H7 (cell line): ENCODE measurements around the gene OR4C45. TPM values are rescaled to one million over a fixed set of nuclear protein-coding genes. Genes with fewer than 3 reads are reported as not detected.
"Not testable (repeated sequence)": the region's sequence is repeated elsewhere in the genome, so short reads cannot be mapped to it uniquely, and the experiment has no call there.

ENCODE experiments used
- DNase-seq: peaks from one replicate; pipeline ENCODE4 v3.0.0; 2012
- H3K27me3 ChIP-seq: 2 replicates; pipeline ENCODE4 v1.6.0; 2011; ENCODE audit warnings: mild to moderate bottlenecking, low read length; ENCODE audit not compliant: control insufficient read depth, insufficient read depth
- H3K36me3 ChIP-seq: replicated peaks from 2 replicates; pipeline ENCODE4 v1.5.1; 2011; ENCODE audit warnings: low read length; ENCODE audit not compliant: control insufficient read depth, insufficient read depth
- H3K4me3 ChIP-seq: 2 replicates; pipeline ENCODE4 v1.5.1; 2011; ENCODE audit warnings: low read depth, mild to moderate bottlenecking, control low read depth, low read length, moderate library complexity; ENCODE audit not compliant: insufficient read depth
- total RNA-seq: library from RNA; depleted of rRNA; stranded (reverse); fragments of >200 nt; shearing (Covaris generic); gene quantifications from 2 replicates; pipeline ENCODE4 v1.2.3, GENCODE V29; 2014; rRNA removed

The OR4C45 gene
- total RNA-seq, 1 experiment from 2014 or later = not detected

DNA sequence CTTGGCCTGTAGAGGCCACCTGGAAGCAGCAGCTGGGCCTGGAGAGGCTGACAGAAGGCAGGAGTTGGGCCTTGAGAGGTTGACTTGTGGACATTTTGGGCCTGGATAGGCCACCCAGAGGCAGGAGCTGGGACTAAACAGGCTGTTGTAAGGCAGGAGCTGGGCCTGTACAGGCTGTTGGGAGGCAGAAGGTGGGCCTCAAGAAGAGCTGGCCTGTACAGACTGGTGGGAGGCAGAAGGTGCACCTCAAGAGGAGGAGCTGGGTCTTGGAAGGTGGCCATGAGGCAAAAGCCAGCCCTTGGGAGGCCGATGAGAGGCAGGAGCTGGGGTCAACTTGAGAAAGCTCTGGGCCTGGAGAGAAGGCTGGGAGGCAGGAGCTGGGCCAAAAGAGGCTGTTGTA, 45.3 kb downstream of the OR4C45 start:
- DNase-seq = no peak
- H3K36me3 ChIP-seq = no peaks in the 10 kb centered on the region
- no peaks in the 10 kb centered on the region for H3K27me3 ChIP-seq
- H3K4me3 ChIP-seq = no peak overlapping the region

DNA sequence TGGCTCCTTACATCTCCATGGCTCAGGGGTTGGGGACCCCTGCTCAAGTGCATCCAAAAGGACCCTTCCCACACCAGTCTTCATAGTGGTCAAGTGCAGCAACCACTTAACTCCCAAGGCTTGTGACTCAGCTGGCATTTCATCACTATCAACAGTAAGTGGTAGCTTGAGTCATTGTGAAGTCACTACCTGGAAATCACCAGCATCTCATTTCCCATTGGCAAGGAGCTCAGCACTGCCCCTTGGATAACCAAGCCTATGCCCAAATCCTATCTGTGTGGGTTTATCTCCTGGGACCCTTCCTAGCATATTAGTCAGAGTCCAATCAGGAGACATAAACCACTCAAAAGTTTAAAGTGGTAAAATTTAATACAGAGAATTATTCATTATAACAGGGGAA, 46.3 kb downstream of the OR4C45 start:
- not testable (repeated sequence) for H3K27me3 ChIP-seq, H3K4me3 ChIP-seq

DNA sequence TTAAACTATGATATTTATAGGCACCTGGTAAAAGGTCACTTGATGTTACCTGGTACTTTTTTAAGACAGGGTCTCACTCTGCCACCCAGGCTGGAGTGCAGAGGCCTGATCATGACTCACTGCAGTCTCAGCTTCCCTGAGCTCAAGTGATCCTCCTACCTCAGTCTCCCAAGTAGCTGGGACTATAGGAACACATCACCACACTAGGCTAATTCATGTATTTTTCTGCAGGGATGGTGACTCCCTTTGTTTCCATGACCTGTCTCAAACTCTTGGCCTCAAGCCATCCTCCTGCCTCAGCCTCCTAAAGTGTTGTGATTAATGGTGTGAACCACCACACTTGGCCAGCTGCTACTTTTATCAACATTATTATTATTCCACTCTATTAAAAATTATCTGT, 47.6 kb downstream of the OR4C45 start:
- H3K27me3 ChIP-seq = no peaks in the 10 kb centered on the region
- DNase-seq = no peak
- H3K4me3 ChIP-seq = no peak overlapping the region
- H3K36me3 ChIP-seq = no peaks in the 10 kb centered on the region

More for the DNA sequence above, 46.3 kb downstream of the OR4C45 start:
- not testable (repeated sequence) for H3K36me3 ChIP-seq, DNase-seq

Other genes starting within 250 kb of the OR4C45 start
- not detected in 2 replicates for gene OR4C13, start 80.5 kb upstream of the OR4C45 start, total RNA-seq
- not detected in 2 replicates for gene OR4C12, start 50.3 kb upstream of the OR4C45 start, total RNA-seq